Dedifferentiated amniotic fluid mesenchymal stem cell (primary cell): Measurements from ENCODE around the gene GIPR.
"Not testable (repeated sequence)": the region's sequence is repeated elsewhere in the genome, so short reads cannot be mapped to it uniquely, and the experiment has no call there.

Source experiments
- DNase-seq: peaks from one replicate; pipeline ENCODE4 v3.0.0-alpha.2; 2016; ENCODE audit errors: extremely low spot score

GIPR gene

GRCh38 chr19:45691516-45692186, 23.6 kb downstream of the GIPR start, which contains the start of gene SNRPD2:
Gene SNRPD2 (minus strand): TSS chr19:45691953. CDS start chr19:45691888, 65 bp downstream.
- DNase-seq = peak; percentile 97

- DNase-seq = peak; percentile 99
Observed at GRCh38 chr19:45692187-45693105, 24.4 kb downstream of the GIPR start, which contains the start of gene QPCTL. Gene QPCTL (plus strand): TSS chr19:45692666. CDS start chr19:45692704, 38 bp downstream.

GRCh38 chr19:45693106-45693788, 25.2 kb downstream of the GIPR start:
- peak; percentile 66 for DNase-seq

DNA sequence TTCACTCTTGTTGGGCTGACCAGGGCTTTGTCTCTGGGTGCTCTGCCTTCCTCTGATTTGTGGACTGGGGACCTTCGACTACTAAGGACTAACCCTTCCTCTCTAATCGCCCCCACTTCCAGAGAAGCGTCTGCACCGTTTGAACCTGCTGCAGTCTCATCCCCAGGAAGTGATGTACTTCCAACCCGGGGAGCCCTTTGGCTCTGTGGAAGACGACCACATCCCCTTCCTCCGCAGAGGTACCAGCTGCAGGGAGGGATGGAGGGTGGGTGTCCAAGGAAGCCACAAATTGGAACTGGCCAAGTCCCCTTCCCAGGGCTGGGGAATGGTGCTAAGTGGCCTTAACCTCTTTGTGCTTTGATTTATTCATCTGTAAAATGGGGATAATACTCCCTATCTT, 33.7 kb downstream of the GIPR start:
- DNase-seq = no peak

DNA sequence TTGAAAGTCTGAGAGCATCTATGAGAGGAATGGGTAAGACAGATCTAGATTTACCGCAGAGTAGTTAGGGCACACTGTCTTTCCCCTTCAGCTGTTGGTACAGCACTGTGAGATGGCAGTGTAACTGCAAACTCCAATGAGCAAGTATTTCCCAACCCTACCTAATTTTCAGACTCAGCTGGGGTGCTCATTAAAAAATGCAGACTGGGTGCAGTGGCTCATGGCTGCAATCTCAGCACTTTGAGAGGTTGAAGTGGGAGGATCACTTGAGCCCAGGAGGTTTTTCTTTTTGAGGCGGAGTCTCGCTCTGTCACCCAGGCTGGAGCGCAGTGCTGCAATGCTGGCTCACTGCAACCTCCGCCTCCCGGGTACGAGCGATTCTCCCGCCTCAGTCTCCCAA, 37.1 kb downstream of the GIPR start:
- DNase-seq = no peak

DNA sequence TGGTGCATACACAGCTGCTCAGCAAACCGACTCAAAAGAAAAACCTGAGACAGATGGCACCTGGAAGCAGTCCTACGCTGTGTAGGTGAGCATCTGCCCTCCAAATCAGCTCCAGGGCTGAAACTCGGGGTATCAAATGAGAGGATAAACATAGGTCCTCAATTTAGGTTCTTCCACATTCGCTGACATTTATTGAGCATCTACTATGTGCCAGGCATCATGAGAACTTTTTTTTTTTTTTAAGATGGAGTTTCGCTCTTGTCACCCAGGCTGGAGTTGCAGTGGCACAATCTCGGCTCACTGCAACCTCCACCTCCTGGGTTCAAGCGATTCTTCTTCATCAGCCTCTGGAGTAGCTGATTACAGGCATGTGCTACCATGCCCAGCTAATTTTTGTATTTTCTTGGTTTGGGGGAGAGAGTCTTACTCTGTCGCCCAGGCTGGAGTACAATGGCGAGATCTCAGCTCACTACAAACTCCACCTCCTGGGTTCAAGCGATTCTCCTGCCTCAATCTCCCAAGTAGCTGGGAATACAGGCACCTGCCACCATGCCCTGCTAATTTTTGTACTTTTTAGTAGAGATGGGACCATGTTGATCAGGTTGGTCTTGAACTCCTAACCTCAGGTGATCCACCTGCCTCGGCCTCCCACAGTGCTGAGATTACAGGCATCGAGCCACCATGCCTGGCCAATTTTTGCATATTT, 37.8 kb downstream of the GIPR start:
- DNase-seq = no peak

DNA sequence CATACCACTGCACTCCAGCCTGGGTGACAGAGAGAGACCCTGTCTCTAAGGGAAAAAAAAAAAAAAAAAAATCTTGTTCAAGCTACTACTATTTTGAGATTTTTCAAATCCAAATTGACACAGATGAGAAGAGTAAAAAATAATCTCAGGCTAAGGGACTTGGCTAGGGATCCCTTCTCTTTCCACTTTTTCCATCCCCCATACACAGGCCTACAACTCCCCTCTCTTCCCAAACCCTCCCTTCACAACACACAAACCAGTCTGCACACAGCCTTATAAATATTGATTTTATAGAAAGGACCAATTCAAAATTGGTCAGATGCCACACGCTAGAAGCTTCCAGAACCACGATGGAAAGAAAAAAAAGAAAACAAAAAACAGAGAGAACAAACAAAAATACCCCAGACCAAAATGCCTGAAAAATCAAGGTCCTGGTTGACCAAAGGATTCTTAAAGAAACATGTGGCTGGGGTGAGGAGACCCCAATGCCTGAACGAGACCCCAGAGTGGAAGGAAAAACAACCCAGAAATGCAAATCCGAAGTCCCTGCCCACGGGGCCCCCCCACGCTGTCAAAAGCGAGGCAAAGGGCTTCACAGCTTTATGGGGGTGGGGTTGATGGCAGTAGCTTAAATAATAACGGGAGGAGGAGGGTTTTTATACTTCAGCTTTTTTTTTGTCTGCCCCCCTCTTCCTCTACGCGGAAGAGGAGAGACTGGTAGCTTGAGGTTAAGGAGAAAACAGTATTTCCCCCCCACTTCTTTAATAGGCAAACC, 42.5 kb downstream of the GIPR start:
- DNase-seq = no peak

- DNase-seq = no peak
Observed at GRCh38 chr19:45711851-45712698, 44.1 kb downstream of the GIPR start.

DNA sequence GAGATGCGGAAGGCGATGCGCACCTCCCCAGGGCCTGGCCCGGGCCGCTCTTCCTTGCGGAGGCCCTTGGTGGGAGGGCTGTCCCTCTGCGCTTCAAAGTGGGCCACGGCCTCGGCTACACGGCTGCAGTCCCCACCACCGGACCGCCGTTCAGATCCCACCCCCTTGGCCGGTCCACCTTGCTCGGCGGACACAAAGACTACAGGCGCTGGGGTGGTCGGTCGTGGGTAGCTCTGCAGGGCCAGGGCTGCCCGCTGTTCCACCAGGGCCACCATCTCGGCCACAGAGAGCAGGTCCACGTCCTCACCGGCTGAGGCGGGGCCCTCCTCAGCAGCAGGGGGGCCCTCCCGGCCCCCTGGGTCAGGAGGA, 44.7 kb downstream of the GIPR start:
- DNase-seq = no peak

- no peak for DNase-seq
Observed at GRCh38 chr19:45713141-45713540, 45.1 kb downstream of the GIPR start.

- DNase-seq = no peak
Observed at GRCh38 chr19:45715139-45715538, 47.1 kb downstream of the GIPR start.

DNA sequence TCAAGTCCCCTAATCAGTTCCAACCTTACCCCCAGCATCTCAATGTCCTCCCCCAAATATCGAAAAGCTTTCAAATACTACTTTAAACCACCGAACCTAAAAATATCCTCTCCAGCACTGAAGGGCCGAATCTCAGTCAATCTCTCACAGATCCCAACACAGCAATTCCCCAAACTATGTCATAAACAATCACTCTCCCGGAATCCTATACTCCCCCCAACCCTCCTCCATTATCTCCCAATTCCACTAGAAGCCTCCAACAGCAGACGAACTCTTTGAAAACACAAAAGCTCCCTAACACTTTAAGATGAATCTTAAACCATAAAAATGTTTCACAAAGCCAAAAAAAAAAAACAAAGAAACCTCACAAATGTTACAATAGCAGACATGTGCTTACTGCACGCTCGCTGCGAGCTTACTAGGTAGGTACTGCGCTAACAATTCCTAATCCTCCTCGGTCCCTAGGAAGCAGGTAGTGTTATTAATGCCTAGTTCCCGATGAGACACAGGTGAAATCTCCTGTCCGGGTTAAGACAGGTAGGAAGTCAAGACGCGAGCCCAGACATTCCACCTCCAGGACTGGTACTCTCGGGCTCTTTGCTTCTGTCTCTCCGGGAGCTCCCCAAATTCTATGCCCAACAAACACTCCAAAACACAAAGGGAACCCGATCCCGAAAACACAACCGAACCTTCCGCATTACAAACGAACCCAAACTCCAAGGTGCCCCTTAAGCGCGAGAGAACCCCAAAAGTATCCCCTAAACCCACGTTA, 48.5 kb downstream of the GIPR start:
- DNase-seq = no peak

GRCh38 chr19:45717131-45717982, 49.3 kb downstream of the GIPR start:
- DNase-seq = peak; percentile 99

- no peak for DNase-seq
Observed at GRCh38 chr19:45717983-45718650, 50.1 kb downstream of the GIPR start.

DNA sequence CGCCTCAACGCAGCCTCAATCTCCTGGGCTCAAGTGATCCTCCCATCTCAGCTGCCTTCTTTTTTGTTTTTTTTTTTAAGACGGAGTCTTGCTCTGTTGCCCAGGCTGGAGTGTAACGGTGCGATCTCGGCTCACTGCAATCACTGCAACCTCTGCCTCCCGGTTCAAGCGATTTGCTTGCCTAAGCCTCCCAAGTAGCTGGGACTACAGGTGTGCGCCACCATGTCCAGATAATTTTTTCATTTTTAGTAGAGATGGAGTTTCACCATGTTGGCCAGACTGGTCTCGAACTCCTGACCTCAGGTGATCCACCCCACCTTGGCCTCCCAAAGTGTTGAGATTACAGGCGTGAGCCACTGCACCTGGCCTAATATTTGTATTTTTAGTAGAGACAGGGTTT, 52.0 kb downstream of the GIPR start:
- DNase-seq = not testable (repeated sequence)

GRCh38 chr19:45728683-45729082, 60.7 kb downstream of the GIPR start:
- DNase-seq = not testable (repeated sequence)

DNA sequence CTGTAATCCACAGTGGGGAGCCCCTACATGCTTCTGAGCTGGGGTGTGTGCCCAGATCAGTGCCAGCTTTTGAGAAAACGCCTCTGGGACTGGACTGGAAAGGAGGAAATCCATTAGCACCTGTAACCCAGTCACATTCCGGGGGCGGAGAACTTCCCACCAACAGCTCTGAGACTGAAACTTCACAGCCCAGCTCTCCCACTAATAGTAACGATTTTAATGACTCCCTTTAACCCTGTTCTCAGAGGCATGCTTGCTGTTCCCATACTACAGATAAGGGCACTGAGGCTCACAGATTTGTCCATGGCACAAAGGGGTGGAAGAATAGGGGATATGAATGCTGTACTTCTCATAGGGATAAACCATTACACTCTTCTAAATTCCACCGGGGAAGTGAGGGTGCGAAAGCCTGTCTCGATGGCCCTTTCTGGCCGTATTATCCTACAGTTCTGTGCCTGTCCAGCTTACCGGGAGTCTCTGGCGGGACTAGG, 61.8 kb downstream of the GIPR start:
- no peak for DNase-seq
